Mammary epithelial cell (primary cell): ENCODE measurements around the gene TRIP12.

ENCODE experiments used
- CTCF ChIP-seq, 2 donors: IDR thresholded peaks in 1 of 2; conservative IDR thresholded peaks in 1 of 2; 2 replicates each; pipeline ENCODE4 v1.5.1; 2011 to 2012; ENCODE audit warnings: inconsistent platforms in 2 of 2, low read length in 2 of 2, mild to moderate bottlenecking in 2 of 2, control low read depth in 1 of 2, low read depth in 1 of 2; ENCODE audit not compliant: insufficient read depth in 1 of 2; ENCODE audit errors: extremely low read depth in 1 of 2
- EZH2 ChIP-seq: IDR thresholded peaks from 2 replicates; pipeline ENCODE4 v1.6.1; 2012; ENCODE audit warnings: low read length, inconsistent platforms, borderline replicate concordance

GRCh38 chr2:229775614-229776313 lies 146.0 kb downstream of the TRIP12 start:
- TF ChIP-seq EZH2 (no peak), CTCF (conservative IDR thresholded peaks at IDR 0.05 in 1 of 2, IDR thresholded peaks at IDR 0.05 in 1 of 2; ENCODE audit: extremely low read depth in 1 of 2, insufficient read depth in 1 of 2, low read depth in 1 of 2, low read length in 2 of 2) (no peak)
